Vagina (tissue), 2 donors: Measurements from ENCODE around the gene LPAR1.

Experiments
- POLR2A ChIP-seq, 2 donors: fragments of 450-650 bp; IDR thresholded peaks; one replicate each; pipeline ENCODE4 v1.6.1; 2017; ENCODE audit warnings: antibody characterized with exemption in 2 of 2, mild to moderate bottlenecking in 2 of 2, moderate library complexity in 2 of 2
- TF ChIP-seq, protein P1 (sequence below), 3 experiments: fragments of 450-650 bp in 2 of 3; fragments of 200-600 bp in 1 of 3; sonication (generic) in 1 of 3; IDR thresholded peaks; one replicate each; pipeline ENCODE4 v1.5.1; 2017 to 2019; ENCODE audit warnings: antibody characterized with exemption in 3 of 3, mild to moderate bottlenecking in 2 of 3, moderate library complexity in 2 of 3

GRCh38 chr9:110928599-110928998 is 109.7 kb downstream of the LPAR1 start:
- TF ChIP-seq, protein P1, sequence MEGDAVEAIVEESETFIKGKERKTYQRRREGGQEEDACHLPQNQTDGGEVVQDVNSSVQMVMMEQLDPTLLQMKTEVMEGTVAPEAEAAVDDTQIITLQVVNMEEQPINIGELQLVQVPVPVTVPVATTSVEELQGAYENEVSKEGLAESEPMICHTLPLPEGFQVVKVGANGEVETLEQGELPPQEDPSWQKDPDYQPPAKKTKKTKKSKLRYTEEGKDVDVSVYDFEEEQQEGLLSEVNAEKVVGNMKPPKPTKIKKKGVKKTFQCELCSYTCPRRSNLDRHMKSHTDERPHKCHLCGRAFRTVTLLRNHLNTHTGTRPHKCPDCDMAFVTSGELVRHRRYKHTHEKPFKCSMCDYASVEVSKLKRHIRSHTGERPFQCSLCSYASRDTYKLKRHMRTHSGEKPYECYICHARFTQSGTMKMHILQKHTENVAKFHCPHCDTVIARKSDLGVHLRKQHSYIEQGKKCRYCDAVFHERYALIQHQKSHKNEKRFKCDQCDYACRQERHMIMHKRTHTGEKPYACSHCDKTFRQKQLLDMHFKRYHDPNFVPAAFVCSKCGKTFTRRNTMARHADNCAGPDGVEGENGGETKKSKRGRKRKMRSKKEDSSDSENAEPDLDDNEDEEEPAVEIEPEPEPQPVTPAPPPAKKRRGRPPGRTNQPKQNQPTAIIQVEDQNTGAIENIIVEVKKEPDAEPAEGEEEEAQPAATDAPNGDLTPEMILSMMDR (IDR thresholded peaks at IDR 0.05), result no peak
- TF ChIP-seq POLR2A (IDR thresholded peaks at IDR 0.05), result no peak
